IgD-negative memory B cell (primary cell): ENCODE results near the gene GAN. TPM values are rescaled to one million over a fixed set of nuclear protein-coding genes. Genes with fewer than 3 reads are reported as not detected.
"Not testable (repeated sequence)": the region's sequence is repeated elsewhere in the genome, so short reads cannot be mapped to it uniquely, and the experiment has no call there.

Experiments used
- H3K27ac Mint-ChIP-seq, 3 donors: one replicate each; pipeline ENCODE4 v1.8.0; 2020 to 2022; ENCODE audit warnings: mild to moderate bottlenecking in 3 of 3, mixed read lengths in 3 of 3, moderate library complexity in 1 of 3
- H3K27me3 Mint-ChIP-seq: one replicate; pipeline ENCODE4 v1.8.0; 2021; ENCODE audit warnings: mixed read lengths
- H3K36me3 Mint-ChIP-seq: one replicate; pipeline ENCODE4 v1.8.0; 2020; ENCODE audit warnings: mild to moderate bottlenecking, mixed read lengths
- H3K4me1 Mint-ChIP-seq, 3 donors: one replicate each; pipeline ENCODE4 v1.8.0; 2020 to 2022; ENCODE audit warnings: mixed read lengths in 3 of 3, mild to moderate bottlenecking in 1 of 3
- H3K4me3 Mint-ChIP-seq, 4 donors: one replicate each; pipeline ENCODE4 v1.8.0; 2020 to 2022; ENCODE audit warnings: mild to moderate bottlenecking in 4 of 4, mixed read lengths in 4 of 4, moderate library complexity in 3 of 4
- H3K9me3 Mint-ChIP-seq, 3 donors: one replicate each; pipeline ENCODE4 v1.8.0; 2020 to 2021; ENCODE audit warnings: mixed read lengths in 3 of 3, mild to moderate bottlenecking in 1 of 3
- polyA plus RNA-seq: library from polyadenylated mRNA; unstranded; fragments of 300-500 nt; fragmentation: Illumina TruSeq; gene quantifications from one replicate; pipeline ENCODE4 v1.2.3, GENCODE V29; 2021

GAN gene
- polyA plus RNA-seq, 1 donor from 2014 or later, result 2.8 TPM

DNA sequence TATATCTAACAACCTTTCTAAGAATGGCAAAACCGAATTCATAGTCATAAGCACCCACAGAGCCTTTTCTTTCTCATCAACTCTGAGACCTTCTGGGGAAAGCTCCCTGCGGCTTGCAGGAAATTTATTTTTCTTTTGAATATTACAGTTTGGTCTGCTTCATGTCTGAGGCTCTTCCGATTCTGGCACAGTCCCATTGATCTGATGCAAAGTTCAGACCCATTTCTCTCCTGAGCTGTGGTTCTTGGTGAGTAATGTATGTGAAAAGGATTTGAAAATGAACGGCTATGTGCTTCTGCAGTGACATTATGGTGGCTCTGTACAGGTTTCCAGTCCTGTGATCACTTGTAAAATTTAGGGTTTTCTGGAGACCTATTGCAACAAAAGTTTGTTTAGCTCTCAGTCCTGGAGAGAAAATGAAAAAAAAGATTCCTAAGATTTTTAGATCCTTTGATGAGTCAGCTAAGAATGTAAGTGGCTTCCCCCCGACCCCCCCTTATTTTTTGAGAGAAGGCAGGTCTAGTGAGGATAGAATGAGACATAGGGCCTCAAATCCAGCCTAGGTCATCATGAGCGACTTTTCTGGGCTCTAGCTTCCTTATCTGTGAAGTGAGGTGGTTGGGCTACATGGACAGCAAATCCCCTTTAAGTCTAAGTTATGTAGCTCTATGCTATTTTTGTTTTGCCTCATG is 4.6 kb downstream of the GAN start:
- H3K4me3 Mint-ChIP-seq, result peak overlapping the region in 1 of 4 donors; percentile 43
- H3K4me1 Mint-ChIP-seq, result peaks cover 9 to 14% (median 12%) of the 10 kb centered on the region in 3 donors
- H3K27me3 Mint-ChIP-seq, result peaks cover 1% of the 10 kb centered on the region
- H3K9me3 Mint-ChIP-seq, result no peaks in the 10 kb centered on the region
- no peaks in the 10 kb centered on the region for H3K36me3 Mint-ChIP-seq
- H3K27ac Mint-ChIP-seq, result no peak overlapping the region

DNA sequence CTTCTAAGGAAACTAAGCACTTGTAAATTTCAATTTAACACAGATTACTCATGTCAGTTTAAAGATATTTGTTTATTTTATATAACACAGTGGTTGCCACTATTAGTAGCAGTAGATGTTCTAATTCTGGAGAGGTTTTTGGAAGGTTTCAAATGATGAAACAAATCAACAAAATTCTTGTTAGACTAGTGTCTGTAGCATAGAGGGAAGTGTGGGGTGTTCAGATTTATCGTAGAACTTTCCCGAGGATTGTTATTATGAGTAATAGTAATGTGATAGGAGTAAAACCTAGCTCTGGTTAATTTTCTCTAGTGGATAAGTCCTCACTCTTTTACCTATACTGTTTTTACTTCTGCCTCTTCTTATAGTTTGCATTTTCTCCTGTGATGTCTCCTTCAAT is 6.3 kb downstream of the GAN start:
- Mint-ChIP-seq H3K4me3 (no peak overlapping the region), H3K36me3 (peaks cover 2% of the 10 kb centered on the region), H3K27me3 (no peaks in the 10 kb centered on the region), H3K9me3 (no peaks in the 10 kb centered on the region), H3K27ac (no peak overlapping the region), H3K4me1 (peaks cover 2 to 7% (median 2%) of the 10 kb centered on the region in 3 donors)

DNA sequence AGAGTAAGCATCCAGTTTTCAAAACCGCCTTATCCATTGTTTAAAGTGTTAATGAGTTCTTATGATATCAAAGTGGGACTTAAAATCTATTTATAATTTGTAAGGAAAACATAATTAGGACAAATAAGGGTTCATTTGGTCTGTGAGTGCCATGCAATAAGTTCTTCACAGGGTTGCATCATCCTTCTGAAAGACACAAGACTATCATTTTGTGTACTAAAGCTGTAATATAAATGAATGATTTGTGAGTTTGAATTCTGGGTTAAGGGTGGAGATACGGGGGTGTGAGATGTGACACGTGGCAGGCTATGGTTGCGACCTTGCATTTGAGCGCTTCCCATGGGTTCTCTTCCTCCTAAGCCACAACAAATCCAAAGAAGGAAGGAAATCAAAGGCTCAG is 6.8 kb downstream of the GAN start:
- H3K27me3 Mint-ChIP-seq, result no peaks in the 10 kb centered on the region
- no peak overlapping the region for H3K27ac Mint-ChIP-seq
- H3K36me3 Mint-ChIP-seq, result peaks cover 2% of the 10 kb centered on the region
- no peak overlapping the region for H3K4me3 Mint-ChIP-seq
- H3K9me3 Mint-ChIP-seq, result no peaks in the 10 kb centered on the region
- peaks cover 0 to 5% (median 2%) of the 10 kb centered on the region in 3 donors for H3K4me1 Mint-ChIP-seq

DNA sequence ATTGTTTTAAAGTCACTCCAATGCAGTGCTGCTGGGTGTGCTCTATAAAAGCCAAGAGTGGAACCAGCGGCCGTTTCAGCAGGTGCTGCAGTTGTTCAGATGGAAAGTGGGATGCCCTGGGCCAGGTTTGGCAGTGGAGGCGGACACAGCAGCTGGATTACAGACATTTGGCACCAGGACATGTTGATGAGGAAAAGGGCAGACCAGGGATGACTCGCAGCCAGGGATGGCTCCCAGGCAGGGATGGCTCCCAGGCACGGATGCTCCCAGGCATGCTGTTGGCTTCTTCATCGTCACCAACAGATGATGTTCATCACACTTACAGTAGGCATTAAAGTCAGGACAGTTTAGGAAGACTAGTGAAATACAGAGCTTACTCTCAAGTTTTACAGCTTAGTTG is 10.0 kb downstream of the GAN start:
- H3K27ac Mint-ChIP-seq, result peak overlapping the region in 1 of 3 donors; percentile 69

DNA sequence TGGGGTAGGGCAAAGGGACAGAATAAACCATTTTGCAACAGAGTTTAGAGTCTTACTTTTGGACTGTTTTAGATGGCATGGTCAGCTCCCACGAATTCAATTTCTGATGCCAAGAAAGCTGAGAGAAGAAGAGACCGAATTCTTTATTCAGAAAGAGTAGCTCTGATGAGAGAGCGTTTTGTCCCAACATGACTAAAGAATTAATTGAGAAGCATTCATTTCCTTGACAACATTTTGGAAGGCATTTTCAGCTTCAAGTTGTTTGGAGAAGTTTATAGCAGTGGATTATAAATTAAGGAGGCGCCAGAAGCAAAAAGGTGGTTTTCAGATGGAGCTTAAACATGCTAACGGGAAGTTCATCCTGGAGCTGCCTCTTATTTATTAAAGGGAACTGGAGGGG is 12.2 kb downstream of the GAN start:
- no peak overlapping the region for H3K4me3 Mint-ChIP-seq
- H3K27ac Mint-ChIP-seq, result no peak overlapping the region
- peaks cover 0 to 3% (median 0%) of the 10 kb centered on the region in 3 donors for H3K4me1 Mint-ChIP-seq
- no peaks in the 10 kb centered on the region for H3K9me3 Mint-ChIP-seq
- peaks cover 9% of the 10 kb centered on the region for H3K36me3 Mint-ChIP-seq
- no peaks in the 10 kb centered on the region for H3K27me3 Mint-ChIP-seq

More for the DNA sequence above, 10.0 kb downstream of the GAN start:
- peaks cover 5% of the 10 kb centered on the region for H3K36me3 Mint-ChIP-seq
- no peaks in the 10 kb centered on the region for H3K27me3 Mint-ChIP-seq
- H3K4me3 Mint-ChIP-seq, result no peak overlapping the region
- H3K9me3 Mint-ChIP-seq, result no peaks in the 10 kb centered on the region
- H3K4me1 Mint-ChIP-seq, result no peaks in the 10 kb centered on the region

DNA sequence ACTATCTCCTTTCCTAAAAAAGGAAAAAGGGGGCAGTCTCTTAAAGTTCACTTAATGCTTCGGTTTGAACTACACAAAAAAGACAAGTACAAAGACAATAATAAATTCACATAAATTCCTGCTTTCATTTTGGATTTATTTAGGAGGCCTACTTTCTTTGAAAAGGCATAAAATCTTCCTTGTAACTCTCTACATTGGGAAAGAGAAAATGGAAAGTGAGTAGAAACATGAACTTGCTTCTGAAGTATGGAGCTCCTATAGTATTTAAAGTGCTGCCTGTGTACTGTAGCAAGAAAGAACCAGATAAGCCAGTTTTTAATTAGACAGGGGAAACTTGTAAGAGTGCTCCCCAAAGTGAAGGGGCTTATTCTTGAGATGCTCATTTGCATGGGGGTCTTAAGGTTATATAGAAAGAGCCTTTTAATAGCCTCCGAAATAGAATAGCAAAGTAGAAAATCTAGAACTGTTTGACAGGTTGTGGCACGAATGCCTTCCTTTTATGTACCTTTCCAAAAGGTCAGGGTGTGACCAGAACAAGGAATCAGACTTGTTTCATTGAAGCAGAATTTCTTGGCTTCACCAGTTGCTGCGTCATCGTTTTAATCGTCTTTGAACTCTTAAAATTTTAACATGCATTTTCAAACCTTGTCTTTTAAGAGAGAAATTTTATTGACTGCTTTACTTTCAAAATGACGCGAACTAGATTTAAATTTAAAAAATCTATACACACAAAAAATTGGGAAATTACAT is 12.9 kb downstream of the GAN start:
- H3K27me3 Mint-ChIP-seq, result no peaks in the 10 kb centered on the region
- peaks cover 9% of the 10 kb centered on the region for H3K36me3 Mint-ChIP-seq
- H3K4me3 Mint-ChIP-seq, result no peak overlapping the region
- H3K27ac Mint-ChIP-seq, result no peak overlapping the region
- H3K4me1 Mint-ChIP-seq, result peaks cover 0 to 3% (median 0%) of the 10 kb centered on the region in 3 donors
- no peaks in the 10 kb centered on the region for H3K9me3 Mint-ChIP-seq

DNA sequence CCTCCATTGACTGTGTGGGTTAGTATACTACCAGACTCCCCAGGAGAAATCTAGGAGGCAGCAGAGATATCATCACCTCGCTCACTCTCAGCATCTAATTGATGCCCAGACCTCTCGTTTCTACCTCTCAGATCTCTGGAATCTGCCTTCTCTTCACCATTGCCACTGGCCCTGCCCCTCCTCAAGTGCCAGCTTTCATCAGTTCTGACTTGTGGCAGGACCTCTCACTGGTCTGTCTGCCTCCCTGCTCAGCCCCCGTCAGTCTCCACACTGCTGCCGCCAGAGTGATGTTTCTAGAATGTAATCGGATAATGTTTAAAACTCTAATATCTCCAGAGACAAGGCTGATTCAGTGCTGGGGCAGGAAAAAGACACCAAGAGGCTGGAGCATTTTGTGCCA is 15.2 kb downstream of the GAN start:
- peak overlapping the region in 1 of 3 donors; percentile 36 for H3K27ac Mint-ChIP-seq
- H3K9me3 Mint-ChIP-seq, result no peaks in the 10 kb centered on the region
- peaks cover 0 to 5% (median 4%) of the 10 kb centered on the region in 3 donors for H3K4me1 Mint-ChIP-seq
- peaks cover 11% of the 10 kb centered on the region for H3K36me3 Mint-ChIP-seq
- no peaks in the 10 kb centered on the region for H3K27me3 Mint-ChIP-seq
- H3K4me3 Mint-ChIP-seq, result no peak overlapping the region

DNA sequence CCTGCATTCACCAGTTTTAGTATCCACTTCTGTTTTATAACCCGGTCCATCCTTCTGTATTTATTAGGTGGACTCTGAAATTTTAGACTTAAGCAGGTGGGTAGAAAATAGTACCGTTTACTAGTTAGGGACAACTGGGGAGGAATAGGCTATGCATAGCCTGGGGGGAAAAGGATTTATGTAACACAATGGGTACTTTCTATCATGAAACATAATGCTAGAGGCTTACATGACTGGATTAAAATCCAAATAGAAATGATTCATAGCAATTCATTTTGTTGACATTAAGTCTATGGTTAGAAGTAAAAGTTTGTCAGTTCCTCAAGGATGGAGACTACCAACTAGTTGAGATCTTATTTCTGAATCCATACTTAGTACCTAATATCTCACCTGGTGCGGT is 18.6 kb downstream of the GAN start:
- Mint-ChIP-seq H3K36me3 (peaks cover 10% of the 10 kb centered on the region), H3K27me3 (no peaks in the 10 kb centered on the region), H3K27ac (peak overlapping the region in 1 of 3 donors; percentile 7), H3K4me3 (no peak overlapping the region), H3K4me1 (peaks cover 0 to 5% (median 4%) of the 10 kb centered on the region in 3 donors), H3K9me3 (no peaks in the 10 kb centered on the region)

DNA sequence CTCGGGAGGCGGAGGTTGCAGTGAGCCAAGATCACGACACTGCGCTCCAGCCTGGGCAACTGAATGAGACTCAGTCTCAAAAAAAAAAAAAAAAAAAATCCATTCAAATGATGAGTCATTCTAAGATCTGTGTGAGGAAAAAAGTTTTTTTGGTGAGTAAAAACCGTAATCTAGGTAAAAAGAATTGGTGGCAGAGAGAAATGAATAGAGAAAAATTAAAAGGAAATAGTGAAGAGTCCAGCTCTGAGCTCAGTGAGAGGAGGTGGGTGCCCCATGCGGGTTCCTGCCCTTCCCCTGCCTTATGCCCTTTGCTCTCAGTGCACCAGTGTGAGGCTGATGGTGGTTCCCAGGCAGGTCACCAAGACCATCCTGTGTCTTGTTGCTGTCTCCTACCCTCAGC is 20.9 kb downstream of the GAN start:
- Mint-ChIP-seq H3K9me3 (no peaks in the 10 kb centered on the region), H3K36me3 (peaks cover 14% of the 10 kb centered on the region), H3K4me1 (peaks cover 0 to 5% (median 5%) of the 10 kb centered on the region in 3 donors), H3K27ac (no peak overlapping the region), H3K27me3 (no peaks in the 10 kb centered on the region), H3K4me3 (no peak overlapping the region)

DNA sequence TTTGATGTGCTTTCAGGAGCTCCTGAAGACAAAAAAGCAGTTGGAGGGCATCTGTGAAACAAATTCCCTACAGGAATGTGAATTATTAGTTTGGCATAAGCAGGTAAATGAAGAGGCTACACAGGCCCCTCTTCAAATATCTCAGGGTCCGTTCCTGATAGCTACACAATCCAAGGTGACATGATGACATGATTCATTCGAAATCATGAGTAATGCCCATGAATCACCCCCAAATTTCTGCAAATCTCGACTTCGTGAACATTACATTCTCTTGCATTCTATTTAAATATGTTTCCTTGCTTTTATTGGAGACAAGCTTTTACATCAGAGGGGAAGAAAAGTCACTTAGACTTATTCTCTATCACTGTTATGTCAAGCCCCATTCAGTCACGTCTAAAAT is 22.3 kb downstream of the GAN start:
- H3K36me3 Mint-ChIP-seq, result peaks cover 15% of the 10 kb centered on the region
- no peaks in the 10 kb centered on the region for H3K9me3 Mint-ChIP-seq
- no peak overlapping the region for H3K4me3 Mint-ChIP-seq
- peaks cover 0 to 5% (median 5%) of the 10 kb centered on the region in 3 donors for H3K4me1 Mint-ChIP-seq
- no peaks in the 10 kb centered on the region for H3K27me3 Mint-ChIP-seq
- no peak overlapping the region for H3K27ac Mint-ChIP-seq

DNA sequence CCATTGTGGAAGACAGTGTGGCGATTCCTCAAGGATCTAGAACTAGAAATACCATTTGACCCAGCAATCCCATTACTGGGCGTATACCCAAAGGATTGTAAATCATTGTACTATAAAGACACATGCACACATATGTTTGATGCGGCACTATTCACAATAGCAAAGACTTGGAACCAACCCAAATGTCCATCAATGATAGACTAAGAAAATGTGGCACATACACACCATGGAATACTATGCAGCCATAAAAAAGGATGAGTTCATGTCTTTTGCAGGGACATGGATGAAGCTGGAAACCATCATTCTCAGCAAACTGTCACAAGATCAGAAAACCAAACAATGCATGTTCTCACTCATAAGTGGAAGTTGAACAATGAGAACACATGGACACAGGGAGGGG is 30.4 kb downstream of the GAN start:
- not testable (repeated sequence) for H3K4me1 Mint-ChIP-seq, H3K27me3 Mint-ChIP-seq, H3K4me3 Mint-ChIP-seq
- peaks cover 5 to 20% (median 18%) of the 10 kb centered on the region in 3 donors for H3K9me3 Mint-ChIP-seq
- peaks cover 13% of the 10 kb centered on the region for H3K36me3 Mint-ChIP-seq
- peak overlapping the region in 1 of 3 donors; percentile 50 for H3K27ac Mint-ChIP-seq

DNA sequence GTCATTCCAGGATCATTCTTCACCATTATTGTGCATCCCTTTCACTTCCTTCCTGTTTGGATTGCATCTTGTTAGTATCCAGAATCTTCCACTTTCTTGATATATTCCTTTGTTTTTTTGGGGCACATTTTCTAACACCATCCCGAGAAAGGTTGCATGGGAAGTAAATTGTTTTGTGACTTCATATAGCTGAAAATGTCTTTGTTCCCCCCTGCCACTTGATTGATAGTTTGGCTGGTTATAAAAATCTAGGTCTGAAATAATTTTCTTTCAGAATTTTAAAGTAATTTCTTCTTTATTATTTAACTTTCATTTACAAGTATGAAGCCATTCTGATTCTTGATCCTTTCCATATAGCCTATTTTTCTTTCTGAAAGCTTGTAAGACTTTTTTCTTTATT is 32.7 kb downstream of the GAN start:
- Mint-ChIP-seq H3K4me3 (no peak overlapping the region), H3K27ac (no peak overlapping the region), H3K4me1 (peaks cover 0 to 4% (median 0%) of the 10 kb centered on the region in 3 donors), H3K27me3 (no peaks in the 10 kb centered on the region), H3K36me3 (peaks cover 9% of the 10 kb centered on the region), H3K9me3 (peaks cover 5 to 18% (median 18%) of the 10 kb centered on the region in 3 donors)

DNA sequence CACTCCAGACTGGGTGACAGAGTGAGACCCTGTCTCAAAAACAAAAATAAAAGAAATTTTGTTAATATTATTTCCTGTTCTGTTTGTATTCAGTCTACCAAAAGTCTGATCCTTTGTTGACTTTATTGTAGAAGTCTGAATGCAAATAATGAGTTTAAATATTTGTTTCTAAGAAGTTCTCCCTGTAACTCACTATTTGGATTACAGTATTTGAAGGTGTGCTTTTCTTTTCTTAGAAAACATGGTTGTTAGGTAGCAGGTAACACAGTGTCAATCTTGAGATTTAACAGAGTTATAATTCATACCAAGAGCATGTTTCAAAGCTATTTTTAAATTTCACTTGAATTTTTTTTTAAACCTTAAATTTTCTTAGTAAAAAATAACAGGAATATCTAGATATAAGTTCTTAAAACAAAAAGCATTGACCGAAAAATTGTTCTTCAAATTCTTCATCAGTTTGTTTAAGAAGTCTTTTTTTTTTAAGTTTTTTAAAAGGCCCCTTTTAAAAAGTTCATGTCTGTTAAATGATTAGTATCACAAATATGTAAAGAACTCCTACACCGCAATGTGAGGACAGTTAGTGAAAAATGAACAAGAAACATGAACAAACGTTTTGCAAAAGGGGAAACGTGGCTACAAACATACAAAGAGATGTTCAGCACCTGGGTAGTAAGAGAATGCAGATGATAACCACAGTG is 35.0 kb downstream of the GAN start:
- H3K27ac Mint-ChIP-seq, result no peak overlapping the region
- H3K4me3 Mint-ChIP-seq, result no peak overlapping the region
- H3K4me1 Mint-ChIP-seq, result peaks cover 0 to 4% (median 0%) of the 10 kb centered on the region in 3 donors
- peaks cover 3 to 15% (median 12%) of the 10 kb centered on the region in 3 donors for H3K9me3 Mint-ChIP-seq
- H3K36me3 Mint-ChIP-seq, result peaks cover 8% of the 10 kb centered on the region
- H3K27me3 Mint-ChIP-seq, result no peaks in the 10 kb centered on the region

DNA sequence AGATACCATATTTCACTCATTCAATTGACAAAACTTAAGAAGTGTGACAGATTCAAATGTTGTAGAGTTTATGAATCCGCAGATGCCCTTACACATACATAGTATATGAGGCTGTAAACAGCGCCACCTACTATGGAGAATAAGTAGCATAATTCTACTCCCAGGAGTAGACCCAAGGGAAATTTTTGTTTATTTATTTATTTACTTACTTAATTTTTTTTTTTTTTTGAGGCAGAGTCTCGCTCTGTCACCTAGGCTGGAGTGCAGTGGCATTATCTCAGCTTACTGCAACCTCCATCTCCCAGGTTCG is 35.5 kb downstream of the GAN start:
- no peaks in the 10 kb centered on the region for H3K27me3 Mint-ChIP-seq
- H3K4me1 Mint-ChIP-seq, result peaks cover 0 to 4% (median 0%) of the 10 kb centered on the region in 3 donors
- H3K27ac Mint-ChIP-seq, result no peak overlapping the region
- no peak overlapping the region for H3K4me3 Mint-ChIP-seq
- peaks cover 6% of the 10 kb centered on the region for H3K36me3 Mint-ChIP-seq
- peaks cover 3 to 15% (median 12%) of the 10 kb centered on the region in 3 donors for H3K9me3 Mint-ChIP-seq

DNA sequence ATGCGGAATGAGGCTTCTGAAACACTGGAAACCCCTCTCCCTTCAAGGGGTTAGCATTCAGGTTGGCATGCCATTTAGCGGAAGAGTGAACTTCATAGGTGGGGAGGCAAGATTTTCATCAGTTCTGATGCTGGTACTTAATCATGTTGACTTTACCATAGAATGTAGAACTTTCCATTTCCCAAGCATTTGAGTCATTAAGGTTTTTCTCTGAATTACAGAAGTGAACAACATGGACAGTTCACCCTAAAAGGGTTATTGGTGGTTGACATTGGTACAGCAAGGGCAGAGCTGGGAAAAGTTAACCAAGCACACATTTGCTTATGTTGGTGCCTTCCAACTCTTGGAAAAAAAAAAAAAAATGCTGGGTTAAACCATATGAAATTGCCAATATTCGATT is 39.1 kb downstream of the GAN start:
- Mint-ChIP-seq H3K36me3 (peaks cover 6% of the 10 kb centered on the region), H3K9me3 (peaks cover 0 to 3% (median 0%) of the 10 kb centered on the region in 3 donors), H3K27ac (no peak overlapping the region), H3K4me3 (no peak overlapping the region), H3K4me1 (peaks cover 0 to 2% (median 0%) of the 10 kb centered on the region in 3 donors), H3K27me3 (no peaks in the 10 kb centered on the region)
